Skeletal muscle cell (primary cell): Measurements from ENCODE around the gene MSX1.

Experiments
- DNase-seq: peaks from one replicate; pipeline ENCODE4 v3.0.0-alpha.2; 2010; ENCODE audit warnings: low read depth
- H3K4me3 ChIP-seq: 2 replicates; pipeline ENCODE4 v1.5.1; 2011; ENCODE audit warnings: low read depth, mild to moderate bottlenecking, control low read depth, low read length, moderate library complexity

The MSX1 gene

GRCh38 chr4:4856071-4857000, 3.1 kb upstream of the MSX1 start:
- no peak for DNase-seq
- peak overlapping the region; percentile 34 for H3K4me3 ChIP-seq

GRCh38 chr4:4857001-4857808, 2.3 kb upstream of the MSX1 start:
- peak overlapping the region; percentile 34 for H3K4me3 ChIP-seq
- no peak for DNase-seq

GRCh38 chr4:4857809-4858508, 1.5 kb upstream of the MSX1 start:
- DNase-seq, result no peak
- no peak overlapping the region for H3K4me3 ChIP-seq

GRCh38 chr4:4858527-4859324, 739 bp upstream of the MSX1 start:
- H3K4me3 ChIP-seq, result peak overlapping the region; percentile 47

GRCh38 chr4:4859799-4860599, 534 bp downstream of the MSX1 start:
- DNase-seq, result no peak
- peak overlapping the region; percentile 47 for H3K4me3 ChIP-seq

More at GRCh38 chr4:4858527-4859324, 739 bp upstream of the MSX1 start:
- no peak for DNase-seq

GRCh38 chr4:4860600-4861389, 1.3 kb downstream of the MSX1 start:
- H3K4me3 ChIP-seq, result peak overlapping the region; percentile 47
- DNase-seq, result no peak

GRCh38 chr4:4861390-4862018, 2.0 kb downstream of the MSX1 start:
- peak overlapping the region; percentile 47 for H3K4me3 ChIP-seq

GRCh38 chr4:4862071-4862551, 2.6 kb downstream of the MSX1 start:
- no peak overlapping the region for H3K4me3 ChIP-seq
- DNase-seq, result no peak

More at GRCh38 chr4:4861390-4862018, 2.0 kb downstream of the MSX1 start:
- DNase-seq, result no peak

GRCh38 chr4:4862665-4863482, 3.4 kb downstream of the MSX1 start:
- H3K4me3 ChIP-seq, result no peak overlapping the region
- DNase-seq, result no peak

GRCh38 chr4:4864443-4864939, 5.0 kb downstream of the MSX1 start:
- DNase-seq, result no peak
- no peak overlapping the region for H3K4me3 ChIP-seq

- H3K4me3 ChIP-seq, result no peak overlapping the region
Observed at GRCh38 chr4:4864940-4865704, 5.7 kb downstream of the MSX1 start.

GRCh38 chr4:4865705-4866123, 6.2 kb downstream of the MSX1 start:
- no peak for DNase-seq
- H3K4me3 ChIP-seq, result peak overlapping the region; percentile 28

More at GRCh38 chr4:4864940-4865704, 5.7 kb downstream of the MSX1 start:
- DNase-seq, result no peak

GRCh38 chr4:4866124-4866865, 6.8 kb downstream of the MSX1 start:
- H3K4me3 ChIP-seq, result peak overlapping the region; percentile 28
- DNase-seq, result no peak

- no peak overlapping the region for H3K4me3 ChIP-seq
- DNase-seq, result no peak
Observed at GRCh38 chr4:4866866-4867374, 7.5 kb downstream of the MSX1 start.
